Stomach (tissue), 4 donors: ENCODE measurements around the gene GNAI3.

ENCODE experiments used
- CTCF ChIP-seq, 7 experiments: fragments of 450-650 bp in 4 of 7; fragments of 200-600 bp in 3 of 7; sonication (generic) in 3 of 7; IDR thresholded peaks; one replicate each; pipeline ENCODE4 v1.5.1; 2016 to 2019; ENCODE audit warnings: antibody characterized with exemption in 7 of 7, control low read depth in 2 of 7, mild to moderate bottlenecking in 1 of 7
- EP300 ChIP-seq: sonication (generic); formaldehyde crosslinking; IDR thresholded peaks from one replicate; pipeline ENCODE4 v1.6.1; 2017; ENCODE audit warnings: antibody characterized with exemption
- POLR2A ChIP-seq, 4 donors: fragments of 450-650 bp; IDR thresholded peaks; one replicate each; pipeline ENCODE4 v1.6.1; 2016; ENCODE audit warnings: antibody characterized with exemption in 4 of 4, control low read depth in 2 of 4, mild to moderate bottlenecking in 1 of 4, moderate library complexity in 1 of 4

- TF ChIP-seq EP300 (no peak), POLR2A (IDR thresholded peaks at IDR 0.05) (no peak), CTCF (IDR thresholded peaks at IDR 0.05) (no peak)
Observed at GRCh38 chr1:109619576-109620400, 71.4 kb downstream of the GNAI3 start, which contains the start of the genes AMPD2 and GNAT2.
